Type B pancreatic cell (in vitro differentiated cells): ENCODE results near the gene KRT39. TPM values are rescaled to one million over a fixed set of nuclear protein-coding genes. Genes with fewer than 3 reads are reported as not detected.
A peak's percentile ranks its signal among the peaks of the same experiment; 100 is the strongest.

Experiments
- DNase-seq: peaks from one replicate; pipeline ENCODE4 v3.0.0; 2021; ENCODE audit warnings: mixed read lengths; ENCODE audit not compliant: unreplicated experiment; ENCODE audit errors: extremely low spot score
- H3K27ac Mint-ChIP-seq: 2 replicates; pipeline ENCODE4 v1.8.0; 2021; ENCODE audit warnings: mild to moderate bottlenecking, mixed read lengths
- H3K27me3 Mint-ChIP-seq: 2 replicates; pipeline ENCODE4 v1.8.0; 2021; ENCODE audit warnings: mixed read lengths
- H3K36me3 Mint-ChIP-seq: 2 replicates; pipeline ENCODE4 v1.8.0; 2021; ENCODE audit warnings: mixed read lengths
- H3K4me1 Mint-ChIP-seq: one replicate; pipeline ENCODE4 v1.8.0; 2021; ENCODE audit warnings: mixed read lengths; ENCODE audit not compliant: unreplicated experiment
- H3K4me3 Mint-ChIP-seq: 2 replicates; pipeline ENCODE4 v1.8.0; 2021; ENCODE audit warnings: mild to moderate bottlenecking, mixed read lengths
- H3K9me3 Mint-ChIP-seq: 2 replicates; pipeline ENCODE4 v1.8.0; 2021; ENCODE audit warnings: mixed read lengths
- CTCF ChIP-seq: fragments of 200-600 bp; sonication (generic); conservative IDR thresholded peaks from 2 replicates; pipeline ENCODE4 v1.5.0; 2021; ENCODE audit warnings: antibody characterized with exemption, mild to moderate bottlenecking
- total RNA-seq: library from RNA; stranded (reverse); gene quantifications from 2 replicates; pipeline ENCODE4 v1.2.1, GENCODE V29; 2021; ENCODE audit warnings: low replicate concordance

KRT39 gene
- total RNA-seq, 1 donor from 2014 or later, result 0.70 TPM

- no peak for DNase-seq
- Mint-ChIP-seq H3K36me3 (no peaks in the 10 kb centered on the region), H3K4me3 (no peak overlapping the region), H3K27me3 (no peaks in the 10 kb centered on the region), H3K27ac (peak overlapping the region; percentile 90), H3K4me1 (peaks cover 8% of the 10 kb centered on the region), H3K9me3 (no peaks in the 10 kb centered on the region)
- TF ChIP-seq CTCF, result no peak
Measured at GRCh38 chr17:40916366-40916765, 50.4 kb downstream of the KRT39 start.

GRCh38 chr17:40915721-40916256 lies 51.0 kb downstream of the KRT39 start:
- H3K9me3 Mint-ChIP-seq, result no peaks in the 10 kb centered on the region
- H3K27ac Mint-ChIP-seq, result peak overlapping the region; percentile 90
- no peak for DNase-seq
- peaks cover 8% of the 10 kb centered on the region for H3K4me1 Mint-ChIP-seq
- TF ChIP-seq CTCF, result no peak
- no peaks in the 10 kb centered on the region for H3K36me3 Mint-ChIP-seq
- no peaks in the 10 kb centered on the region for H3K27me3 Mint-ChIP-seq
- no peak overlapping the region for H3K4me3 Mint-ChIP-seq

GRCh38 chr17:40915199-40915661 lies 51.5 kb downstream of the KRT39 start:
- Mint-ChIP-seq H3K27ac (peak overlapping the region; percentile 90), H3K36me3 (no peaks in the 10 kb centered on the region), H3K4me3 (no peak overlapping the region), H3K27me3 (no peaks in the 10 kb centered on the region), H3K4me1 (peaks cover 9% of the 10 kb centered on the region), H3K9me3 (no peaks in the 10 kb centered on the region)
- no peak for TF ChIP-seq CTCF
- DNase-seq, result no peak

GRCh38 chr17:40914075-40914855 lies 52.5 kb downstream of the KRT39 start:
- Mint-ChIP-seq H3K27me3 (no peaks in the 10 kb centered on the region), H3K9me3 (no peaks in the 10 kb centered on the region), H3K4me1 (peaks cover 16% of the 10 kb centered on the region), H3K4me3 (no peak overlapping the region), H3K36me3 (no peaks in the 10 kb centered on the region), H3K27ac (peak overlapping the region; percentile 90)
- no peak for TF ChIP-seq CTCF
- DNase-seq, result no peak

GRCh38 chr17:40912486-40913210 lies 54.1 kb downstream of the KRT39 start:
- DNase-seq, result no peak
- no peak for TF ChIP-seq CTCF
- Mint-ChIP-seq H3K36me3 (no peaks in the 10 kb centered on the region), H3K9me3 (no peaks in the 10 kb centered on the region), H3K4me3 (peak overlapping the region; percentile 35), H3K27ac (peak overlapping the region; percentile 92), H3K27me3 (no peaks in the 10 kb centered on the region), H3K4me1 (peaks cover 22% of the 10 kb centered on the region)
